GM12874 (cell line): ENCODE results near the gene SV2B.

Experiments used
- TF ChIP-seq, protein P1 (sequence below): IDR thresholded peaks from 2 replicates; pipeline ENCODE4 v1.5.1; 2011; ENCODE audit warnings: low read depth, mild to moderate bottlenecking, control low read depth, low read length, moderate library complexity; ENCODE audit not compliant: insufficient read depth

SV2B gene

DNA sequence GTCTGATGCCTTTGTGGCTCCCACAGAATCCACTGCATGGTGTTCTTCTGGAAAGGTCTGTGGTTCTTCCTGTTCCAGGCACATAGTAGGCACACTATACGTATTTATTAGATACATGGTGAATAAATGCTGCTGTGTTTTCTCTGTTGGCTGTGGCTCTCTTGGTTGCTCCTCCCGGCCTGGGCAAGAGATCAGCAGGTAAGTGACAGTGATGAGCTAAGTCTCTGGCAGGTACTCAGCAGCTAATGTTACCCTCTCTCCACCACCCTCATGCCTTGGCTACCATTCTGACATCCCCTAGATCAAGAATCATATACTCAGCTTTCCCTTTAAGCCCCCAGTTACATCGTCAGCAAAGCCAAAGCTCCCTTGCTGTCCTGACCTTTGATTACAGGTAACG is 8.4 kb downstream of the SV2B start:
- TF ChIP-seq, protein P1, sequence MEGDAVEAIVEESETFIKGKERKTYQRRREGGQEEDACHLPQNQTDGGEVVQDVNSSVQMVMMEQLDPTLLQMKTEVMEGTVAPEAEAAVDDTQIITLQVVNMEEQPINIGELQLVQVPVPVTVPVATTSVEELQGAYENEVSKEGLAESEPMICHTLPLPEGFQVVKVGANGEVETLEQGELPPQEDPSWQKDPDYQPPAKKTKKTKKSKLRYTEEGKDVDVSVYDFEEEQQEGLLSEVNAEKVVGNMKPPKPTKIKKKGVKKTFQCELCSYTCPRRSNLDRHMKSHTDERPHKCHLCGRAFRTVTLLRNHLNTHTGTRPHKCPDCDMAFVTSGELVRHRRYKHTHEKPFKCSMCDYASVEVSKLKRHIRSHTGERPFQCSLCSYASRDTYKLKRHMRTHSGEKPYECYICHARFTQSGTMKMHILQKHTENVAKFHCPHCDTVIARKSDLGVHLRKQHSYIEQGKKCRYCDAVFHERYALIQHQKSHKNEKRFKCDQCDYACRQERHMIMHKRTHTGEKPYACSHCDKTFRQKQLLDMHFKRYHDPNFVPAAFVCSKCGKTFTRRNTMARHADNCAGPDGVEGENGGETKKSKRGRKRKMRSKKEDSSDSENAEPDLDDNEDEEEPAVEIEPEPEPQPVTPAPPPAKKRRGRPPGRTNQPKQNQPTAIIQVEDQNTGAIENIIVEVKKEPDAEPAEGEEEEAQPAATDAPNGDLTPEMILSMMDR, result no peak

DNA sequence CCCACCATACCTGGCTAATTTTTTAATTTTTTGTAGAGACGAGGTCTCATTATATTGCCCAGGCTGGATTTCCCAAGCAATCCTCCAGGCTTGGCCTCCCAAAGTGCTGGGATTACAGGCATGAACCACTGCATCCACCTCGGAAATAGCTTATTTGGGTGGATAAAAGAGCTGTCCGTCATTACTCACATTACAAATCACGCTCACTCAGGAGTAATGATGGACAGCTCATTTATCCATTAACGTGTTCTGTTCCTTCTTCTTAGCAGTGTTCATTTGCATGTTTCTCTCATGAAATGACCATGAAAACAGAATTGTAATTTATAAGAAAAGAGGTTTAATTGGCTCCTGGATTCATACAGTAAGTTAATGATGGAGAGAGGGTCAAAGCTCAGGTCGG is 9.8 kb downstream of the SV2B start:
- TF ChIP-seq, protein P1, result no peak

DNA sequence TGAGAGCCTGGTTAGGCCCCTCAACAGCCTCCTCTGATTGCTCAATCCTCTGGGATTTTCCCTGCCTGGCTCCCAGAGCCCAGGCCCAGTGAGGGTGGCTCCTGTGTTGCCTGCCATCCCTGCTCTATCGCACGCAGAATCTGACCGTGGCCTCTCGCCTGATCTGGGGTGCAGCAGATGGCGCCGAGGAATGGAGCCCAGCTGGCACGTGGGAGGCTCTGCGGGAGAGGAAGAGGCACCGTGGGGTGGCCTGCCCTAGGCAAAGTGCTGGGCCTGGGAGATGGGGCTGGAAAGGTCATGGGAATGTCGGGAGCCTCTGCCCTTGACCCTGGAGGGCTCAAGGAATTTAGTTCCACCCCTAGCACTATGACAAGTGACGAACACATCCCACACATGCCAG is 10.3 kb downstream of the SV2B start:
- TF ChIP-seq, protein P1, result no peak

- TF ChIP-seq, protein P1, result no peak
Measured at GRCh38 chr15:91113030-91113429, 13.0 kb downstream of the SV2B start.

GRCh38 chr15:91114301-91114700 is 14.2 kb downstream of the SV2B start:
- TF ChIP-seq, protein P1, result no peak

GRCh38 chr15:91116113-91117067 is 16.3 kb downstream of the SV2B start:
- TF ChIP-seq, protein P1, result no peak

DNA sequence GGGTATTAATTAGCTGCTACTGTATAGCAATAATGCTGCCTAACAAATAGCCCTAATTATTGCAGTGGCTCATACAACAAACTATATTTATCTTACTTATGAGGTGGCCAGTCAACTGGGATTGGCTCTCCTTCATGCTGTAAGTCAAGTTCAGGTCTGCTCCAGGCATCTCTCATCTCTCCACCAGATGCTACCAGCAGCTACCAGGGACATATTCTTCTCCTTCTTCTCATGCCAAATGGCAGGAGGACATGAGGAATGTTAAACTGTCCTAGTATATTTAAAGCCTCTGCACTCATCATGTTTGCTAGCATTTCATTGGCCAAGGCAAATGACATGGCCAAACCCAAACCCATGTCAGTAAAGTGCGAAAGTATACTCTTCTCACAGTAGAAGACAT is 17.3 kb downstream of the SV2B start:
- TF ChIP-seq, protein P1, result no peak
